Naive B cell (primary cell): Measurements from ENCODE around the gene CT47C1. TPM values are rescaled to one million over a fixed set of nuclear protein-coding genes. Genes with fewer than 3 reads are reported as not detected.
A peak's percentile ranks its signal among the peaks of the same experiment; 100 is the strongest.
"Not testable (repeated sequence)": the region's sequence is repeated elsewhere in the genome, so short reads cannot be mapped to it uniquely, and the experiment has no call there.

Experiments used
- ATAC-seq, 2 donors: fragments of 150-1000 bp; cut with Tn5 transposase; 2 replicates each; pipeline ENCODE4 v1.10.0; 2021; ENCODE audit warnings: low read depth in 2 of 2, mild to moderate bottlenecking in 2 of 2, moderate library complexity in 2 of 2
- DNase-seq: peaks from one replicate; pipeline ENCODE4 v3.0.0; 2022
- H3K27ac Mint-ChIP-seq, 6 donors: one replicate each; pipeline ENCODE4 v1.8.0; 2020 to 2022; ENCODE audit warnings: mild to moderate bottlenecking in 6 of 6, mixed read lengths in 6 of 6, moderate library complexity in 5 of 6, inconsistent platforms in 2 of 6
- H3K27me3 Mint-ChIP-seq, 3 donors: one replicate each; pipeline ENCODE4 v1.8.0; 2021 to 2022; ENCODE audit warnings: mixed read lengths in 3 of 3, mild to moderate bottlenecking in 1 of 3
- H3K36me3 Mint-ChIP-seq, 2 donors: one replicate each; pipeline ENCODE4 v1.8.0; 2020 to 2022; ENCODE audit warnings: mixed read lengths in 2 of 2, inconsistent platforms in 1 of 2, mild to moderate bottlenecking in 1 of 2
- H3K4me1 Mint-ChIP-seq, 3 donors: one replicate each; pipeline ENCODE4 v1.8.0; 2020 to 2022; ENCODE audit warnings: mixed read lengths in 3 of 3, inconsistent platforms in 1 of 3, mild to moderate bottlenecking in 1 of 3, moderate library complexity in 1 of 3
- H3K4me3 Mint-ChIP-seq, 8 donors: one replicate each; pipeline ENCODE4 v1.8.0; 2020 to 2022; ENCODE audit warnings: mild to moderate bottlenecking in 8 of 8, mixed read lengths in 8 of 8, moderate library complexity in 8 of 8, inconsistent platforms in 2 of 8
- H3K9me3 Mint-ChIP-seq, 7 donors: one replicate each; pipeline ENCODE4 v1.8.0; 2020 to 2022; ENCODE audit warnings: mixed read lengths in 7 of 7, mild to moderate bottlenecking in 5 of 7, inconsistent platforms in 2 of 7, moderate library complexity in 1 of 7
- polyA plus RNA-seq, 6 donors: library from polyadenylated mRNA; unstranded; fragments of 300-500 nt; fragmentation: Illumina TruSeq; gene quantifications; one replicate each; pipeline ENCODE4 v1.2.3, GENCODE V29; 2021; ENCODE audit warnings: low read depth in 6 of 6

The CT47C1 gene
- not detected for polyA plus RNA-seq

DNA sequence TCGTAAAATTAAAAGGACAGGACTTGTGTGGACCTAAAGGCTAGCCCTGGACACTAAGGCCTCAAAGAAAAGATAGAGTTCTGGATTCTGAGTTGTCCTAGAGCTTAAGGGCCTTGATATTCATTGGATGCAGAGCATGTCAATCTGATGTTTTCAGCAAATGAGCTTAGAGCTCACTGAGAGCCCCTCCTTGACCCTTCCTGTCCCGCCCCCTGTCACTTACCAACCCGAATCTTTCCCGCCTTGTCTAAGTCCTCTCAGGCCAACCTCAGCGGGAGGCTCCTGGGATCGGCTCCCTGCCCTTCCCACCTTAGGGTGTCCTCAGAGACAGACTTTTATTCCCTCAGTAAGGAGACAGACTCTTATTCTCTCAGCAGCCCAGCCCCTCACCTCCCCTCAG is at the start of gene CT47C1:
CT47C1 (plus strand) TSS at position 250 of the 400 bp plus-strand sequence. CDS start 233 bp downstream, outside the sequence.
- Mint-ChIP-seq H3K27me3 (peaks cover 2 to 11% (median 8%) of the 10 kb centered on the region in 3 donors), H3K27ac (peak within 1 kb of the TSS in 2 of 6 donors; percentile 34), H3K4me3 (peak within 1 kb of the TSS in 2 of 8 donors; percentile 1 to 22), H3K4me1 (peaks cover 0 to 11% (median 6%) of the 10 kb centered on the region in 3 donors), H3K9me3 (no peaks in the 10 kb centered on the region), H3K36me3 (no peaks in the 10 kb centered on the region)
- ATAC-seq (no peak), DNase-seq (no peak)

DNA sequence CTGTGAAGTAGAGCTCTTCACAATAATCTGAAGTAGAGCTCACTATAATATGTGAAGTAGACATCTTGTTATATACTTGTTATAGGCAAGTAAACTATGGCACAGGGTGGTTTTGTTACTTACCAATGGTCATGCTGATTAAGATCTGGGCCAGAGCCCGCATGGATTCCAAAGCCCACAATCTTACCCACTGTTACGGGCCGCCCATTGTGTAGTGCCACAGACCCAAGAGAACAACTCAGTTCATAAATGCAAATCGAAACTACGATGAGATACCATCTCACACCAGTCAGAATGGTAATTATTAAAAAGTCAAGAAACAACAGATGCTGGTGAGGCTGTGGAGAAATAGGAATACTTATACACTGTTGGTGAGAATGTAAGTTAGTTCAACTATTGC is 46.9 kb upstream of the CT47C1 start:
- ATAC-seq (no peak), DNase-seq (no peak)
- Mint-ChIP-seq H3K9me3 (peaks cover 0 to 7% (median 2%) of the 10 kb centered on the region in 7 donors), H3K4me3 (no peak overlapping the region), H3K27ac (peak overlapping the region in 1 of 6 donors; percentile 50), H3K36me3 (no peaks in the 10 kb centered on the region), H3K4me1 (peaks cover 0 to 4% (median 0%) of the 10 kb centered on the region in 3 donors), H3K27me3 (peaks cover 0 to 10% (median 0%) of the 10 kb centered on the region in 3 donors)

DNA sequence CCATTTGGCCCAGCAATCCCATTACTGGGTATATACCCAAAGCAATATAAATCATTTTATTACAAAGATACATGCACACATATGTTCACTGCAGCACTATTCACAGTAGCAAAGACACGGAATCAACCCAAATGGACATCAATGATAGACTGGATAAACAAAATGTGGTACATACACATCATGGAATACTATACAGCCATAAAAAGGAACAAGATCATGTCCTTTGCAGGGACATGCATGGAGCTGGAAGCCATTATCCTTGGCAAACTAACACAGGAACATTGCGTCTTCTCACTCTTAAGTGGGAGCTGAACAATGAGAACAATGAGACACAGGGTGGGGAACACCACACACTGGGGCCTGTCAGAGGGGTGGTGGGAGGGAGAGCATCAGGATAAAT is 46.4 kb upstream of the CT47C1 start:
- not testable (repeated sequence) for H3K36me3 Mint-ChIP-seq, H3K4me3 Mint-ChIP-seq, ATAC-seq, H3K4me1 Mint-ChIP-seq, H3K9me3 Mint-ChIP-seq, DNase-seq
- peak overlapping the region in 1 of 6 donors; percentile 50 for H3K27ac Mint-ChIP-seq
- peaks cover 0 to 11% (median 0%) of the 10 kb centered on the region in 3 donors for H3K27me3 Mint-ChIP-seq

DNA sequence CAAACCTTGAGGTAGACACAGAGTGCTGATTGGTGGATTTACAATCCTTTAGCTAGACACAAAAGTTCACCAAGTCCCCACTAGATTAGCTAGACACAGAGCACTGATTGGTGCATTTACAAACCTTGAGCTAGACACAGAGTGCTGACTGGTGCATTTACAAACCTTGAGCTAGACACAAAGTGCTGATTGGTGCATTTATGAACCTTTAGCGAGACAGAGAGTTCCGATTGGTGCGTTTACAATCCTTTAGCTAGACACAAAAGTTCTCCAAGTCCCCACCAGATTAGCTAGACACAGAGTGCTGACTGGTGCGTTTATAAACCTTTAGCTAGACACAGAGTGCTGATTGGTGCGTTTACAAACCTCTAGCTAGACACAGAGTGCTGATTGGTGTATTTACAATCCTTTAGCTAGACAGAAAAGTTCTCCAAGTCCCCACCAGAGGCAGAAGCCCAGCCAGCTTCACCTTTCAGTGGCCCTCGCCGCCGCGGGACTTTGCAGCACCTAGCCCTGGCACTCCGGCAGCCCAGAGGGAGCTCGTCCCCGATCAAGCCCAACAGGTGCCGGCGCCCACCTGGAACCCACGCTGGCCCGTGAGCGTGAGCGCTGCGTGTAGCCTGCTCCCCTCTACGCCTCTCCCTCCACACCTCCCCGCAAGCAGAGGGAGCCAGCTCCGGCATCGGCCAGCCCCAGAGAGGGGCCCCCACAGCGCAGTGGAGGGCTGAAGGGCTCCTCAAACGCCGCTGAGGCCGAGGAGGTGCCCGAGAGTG is 44.6 kb upstream of the CT47C1 start:
- not testable (repeated sequence) for H3K4me1 Mint-ChIP-seq, H3K9me3 Mint-ChIP-seq, H3K36me3 Mint-ChIP-seq, H3K27ac Mint-ChIP-seq, ATAC-seq, DNase-seq
- H3K4me3 Mint-ChIP-seq: peak overlapping the region in 1 of 8 donors; percentile 15
- peaks cover 0 to 21% (median 7%) of the 10 kb centered on the region in 3 donors for H3K27me3 Mint-ChIP-seq

DNA sequence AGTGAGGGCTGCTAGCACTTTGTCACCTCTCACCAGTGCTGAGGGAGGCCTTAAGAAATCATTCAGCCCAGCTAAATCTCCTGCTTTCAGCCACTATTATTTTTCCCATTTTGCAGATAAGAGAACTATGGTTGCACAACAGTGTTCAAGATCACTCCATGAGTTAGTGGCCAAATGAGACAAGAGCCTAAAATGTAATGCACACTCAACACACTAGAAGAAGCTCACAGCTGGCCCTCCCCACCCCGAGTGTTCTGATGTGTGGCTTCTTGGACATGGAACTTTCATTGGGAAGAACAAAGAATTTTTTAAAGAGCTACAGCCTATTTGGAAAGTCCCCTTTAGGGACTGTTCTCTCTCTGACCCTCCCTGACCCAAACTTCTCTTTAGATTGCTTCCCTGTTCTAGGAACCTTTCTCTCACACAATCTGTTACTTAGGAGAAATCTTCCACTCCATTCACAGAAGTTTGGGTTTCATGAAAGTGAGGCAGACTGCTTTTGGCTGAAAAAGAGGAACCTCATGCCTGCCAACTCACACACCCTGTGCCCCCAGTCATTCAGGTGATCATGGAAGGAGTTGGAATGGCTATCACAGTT is 44.0 kb upstream of the CT47C1 start:
- Mint-ChIP-seq H3K4me1 (peaks cover 0 to 4% (median 0%) of the 10 kb centered on the region in 3 donors), H3K36me3 (peaks cover 0 to under 1% of the 10 kb centered on the region in 2 donors), H3K27me3 (peaks cover 0 to 23% (median 7%) of the 10 kb centered on the region in 3 donors), H3K4me3 (no peak overlapping the region), H3K9me3 (peaks cover 0 to 15% (median 10%) of the 10 kb centered on the region in 7 donors), H3K27ac (no peak overlapping the region)
- no peak for ATAC-seq
- DNase-seq: no peak

DNA sequence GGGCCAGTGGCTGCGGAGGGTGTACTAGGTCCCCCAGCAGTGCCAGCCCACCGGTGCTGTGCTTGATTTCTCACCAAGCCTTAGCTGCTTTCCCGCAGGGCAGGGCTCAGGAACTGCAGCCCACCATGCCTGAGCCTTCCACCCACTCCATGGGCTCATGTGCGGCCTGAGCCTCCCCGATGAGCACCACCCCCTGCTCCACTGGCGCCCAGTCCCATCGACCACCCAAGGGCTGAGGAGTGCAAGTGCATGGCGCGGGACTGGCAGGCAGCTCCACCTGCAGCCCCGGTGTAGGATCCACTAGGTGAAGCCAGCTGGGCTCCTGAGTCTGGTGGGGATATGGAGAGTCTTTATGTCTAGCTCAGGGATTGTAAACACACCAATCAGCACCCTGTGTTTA is 43.1 kb upstream of the CT47C1 start:
- ATAC-seq, H3K27ac Mint-ChIP-seq, H3K36me3 Mint-ChIP-seq: not testable (repeated sequence)

DNA sequence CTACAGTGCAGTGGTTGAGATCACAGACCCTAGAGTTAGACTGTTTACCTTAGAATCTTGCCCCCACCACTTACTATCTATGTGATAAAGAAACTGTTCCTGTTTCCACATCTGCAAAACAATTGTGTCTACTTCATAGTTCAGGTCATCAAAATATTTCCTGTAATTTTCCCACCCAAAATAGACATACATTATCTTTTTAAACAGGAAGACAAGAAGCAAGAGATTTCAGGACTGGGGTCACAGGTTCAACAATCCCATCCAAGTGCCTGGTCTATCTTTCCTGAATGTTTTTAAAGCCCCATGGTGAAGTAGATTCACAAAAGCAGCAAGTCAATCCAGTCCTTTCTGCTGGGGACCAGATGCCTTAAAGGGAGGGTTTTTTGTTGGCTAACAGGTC is 41.8 kb upstream of the CT47C1 start:
- no peak overlapping the region for H3K4me3 Mint-ChIP-seq
- ATAC-seq: no peak
- H3K27me3 Mint-ChIP-seq: peaks cover 0 to 19% (median 7%) of the 10 kb centered on the region in 3 donors
- DNase-seq: no peak
- H3K9me3 Mint-ChIP-seq: peaks cover 3 to 27% (median 19%) of the 10 kb centered on the region in 7 donors
- no peak overlapping the region for H3K27ac Mint-ChIP-seq
- peaks cover 0 to 8% of the 10 kb centered on the region in 2 donors for H3K36me3 Mint-ChIP-seq
- peaks cover 0 to 4% (median 0%) of the 10 kb centered on the region in 3 donors for H3K4me1 Mint-ChIP-seq

More for the DNA sequence above, 43.1 kb upstream of the CT47C1 start:
- Mint-ChIP-seq H3K9me3 (peaks cover 3 to 23% (median 17%) of the 10 kb centered on the region in 7 donors), H3K27me3 (peaks cover 0 to 26% (median 7%) of the 10 kb centered on the region in 3 donors)
- not testable (repeated sequence) for H3K4me1 Mint-ChIP-seq, DNase-seq, H3K4me3 Mint-ChIP-seq

DNA sequence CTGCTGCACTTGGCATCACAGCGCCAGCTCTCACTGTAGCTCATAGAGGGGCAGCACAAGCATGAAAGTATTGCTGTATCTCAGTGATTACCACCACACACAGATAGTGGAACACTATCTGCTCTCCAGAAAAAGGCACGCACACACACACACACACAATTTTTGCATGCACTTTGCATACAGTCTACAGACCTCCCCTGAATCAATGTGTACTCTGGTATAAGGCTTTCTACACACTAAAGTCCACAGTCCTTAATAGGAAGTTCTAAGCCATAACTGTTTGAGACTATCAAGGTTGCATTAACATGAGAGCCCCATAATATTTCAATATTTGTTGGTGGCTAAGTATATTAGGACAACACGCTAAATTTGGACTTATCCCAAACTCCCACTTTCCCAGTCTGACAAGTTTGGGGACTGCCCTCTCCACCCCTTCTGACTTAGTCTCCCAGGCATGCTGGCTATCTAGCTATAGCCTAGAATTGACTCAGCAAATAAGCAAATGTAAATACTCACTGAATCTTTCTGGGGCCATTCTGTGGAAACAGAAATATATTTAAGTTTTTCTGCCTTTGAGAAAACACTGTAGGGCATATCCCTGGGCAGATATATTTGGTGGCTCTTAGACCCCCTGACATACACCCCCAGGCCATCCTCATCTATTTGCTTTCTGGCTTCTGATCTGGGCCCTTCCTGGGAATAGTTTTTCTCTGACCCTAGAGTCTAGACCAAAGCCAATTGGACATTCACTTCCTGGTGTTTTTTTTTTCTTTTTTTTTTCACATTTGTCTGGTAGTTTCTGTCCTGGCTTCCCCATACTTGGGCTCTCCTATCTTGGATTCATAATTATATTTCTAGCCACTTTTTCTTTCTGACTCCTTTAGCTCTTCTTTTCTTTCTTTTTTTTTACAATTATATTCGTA is 36.4 kb upstream of the CT47C1 start:
- no peak overlapping the region for H3K4me3 Mint-ChIP-seq

DNA sequence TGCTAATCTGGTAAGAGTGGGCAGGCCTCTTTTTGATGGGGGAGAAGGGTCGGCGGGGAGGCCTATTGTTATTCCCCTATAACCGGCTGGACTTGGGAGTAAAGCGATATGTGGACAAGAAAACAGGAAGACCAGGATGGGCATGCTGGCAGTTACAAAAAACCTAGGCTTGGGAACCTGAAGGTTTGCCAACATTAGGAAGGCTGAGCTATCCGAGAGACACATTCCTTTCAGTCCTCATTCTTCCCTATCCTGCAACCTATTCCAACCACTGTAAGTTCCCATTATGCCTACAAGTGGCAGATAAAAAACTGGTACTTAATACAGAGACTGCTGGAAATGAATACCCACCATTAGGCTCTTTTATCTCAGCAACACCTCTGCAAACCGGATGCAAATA is 32.4 kb upstream of the CT47C1 start:
- no peak overlapping the region for H3K27ac Mint-ChIP-seq
- DNase-seq (no peak), ATAC-seq (no peak)
- H3K27me3 Mint-ChIP-seq: peaks cover 0 to 9% (median 0%) of the 10 kb centered on the region in 3 donors
- no peak overlapping the region for H3K4me3 Mint-ChIP-seq
- no peaks in the 10 kb centered on the region for H3K36me3 Mint-ChIP-seq
- no peaks in the 10 kb centered on the region for H3K4me1 Mint-ChIP-seq
- H3K9me3 Mint-ChIP-seq: peaks cover 0 to 7% (median 0%) of the 10 kb centered on the region in 7 donors

More for the DNA sequence above, 36.4 kb upstream of the CT47C1 start:
- DNase-seq (no peak), ATAC-seq (no peak)
- Mint-ChIP-seq H3K36me3 (peaks cover 0 to 8% of the 10 kb centered on the region in 2 donors), H3K9me3 (peaks cover 3 to 27% (median 19%) of the 10 kb centered on the region in 7 donors), H3K4me1 (no peaks in the 10 kb centered on the region), H3K27ac (peak overlapping the region in 3 of 6 donors; percentile 27 to 81 (median 47)), H3K27me3 (peaks cover 0 to 26% (median 7%) of the 10 kb centered on the region in 3 donors)

DNA sequence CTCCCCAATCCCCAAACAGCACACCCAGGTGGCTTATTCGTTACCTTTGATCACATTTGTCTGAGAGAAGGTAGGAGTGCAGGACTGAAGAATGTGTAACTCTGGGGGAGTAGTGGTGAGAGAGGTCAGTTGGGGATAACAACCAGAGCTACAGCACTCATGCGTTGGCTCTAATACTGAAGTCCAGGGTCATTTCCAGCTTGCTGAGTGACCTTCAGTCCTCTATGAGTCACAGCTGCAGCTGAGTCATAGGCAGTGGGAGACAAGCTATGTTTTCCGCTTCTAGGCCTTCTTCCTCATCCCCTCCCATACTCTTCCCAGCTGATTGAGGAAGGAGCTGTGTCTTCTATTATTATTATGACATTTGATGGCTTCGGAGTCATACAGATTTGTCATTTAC is 31.6 kb upstream of the CT47C1 start:
- peaks cover 0 to 9% (median 0%) of the 10 kb centered on the region in 3 donors for H3K27me3 Mint-ChIP-seq
- H3K27ac Mint-ChIP-seq: no peak overlapping the region
- ATAC-seq (no peak), DNase-seq (no peak)
- no peaks in the 10 kb centered on the region for H3K4me1 Mint-ChIP-seq
- no peak overlapping the region for H3K4me3 Mint-ChIP-seq
- H3K36me3 Mint-ChIP-seq: no peaks in the 10 kb centered on the region
- peaks cover 0 to 2% (median 0%) of the 10 kb centered on the region in 7 donors for H3K9me3 Mint-ChIP-seq

DNA sequence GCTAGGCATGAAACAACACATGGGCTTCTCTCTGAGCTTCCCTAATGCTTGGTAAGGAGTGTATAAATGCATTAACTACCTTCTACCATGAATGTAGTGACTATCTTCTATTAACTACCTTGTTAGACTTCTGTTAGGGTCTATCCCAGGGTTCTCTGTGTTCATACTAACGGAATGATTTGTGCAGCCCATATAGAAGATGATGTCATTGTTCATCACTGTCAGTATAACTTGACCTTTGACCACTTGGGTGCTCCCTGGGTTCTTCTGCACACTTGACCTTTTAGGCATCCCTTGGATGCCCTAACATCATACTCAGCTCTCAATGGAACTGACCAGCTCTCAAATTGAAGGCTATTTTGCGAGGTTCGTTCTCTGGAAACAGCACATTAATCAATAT is 30.8 kb upstream of the CT47C1 start:
- Mint-ChIP-seq H3K36me3 (no peaks in the 10 kb centered on the region), H3K4me1 (no peaks in the 10 kb centered on the region), H3K9me3 (peaks cover 0 to 1% (median 0%) of the 10 kb centered on the region in 7 donors), H3K27ac (no peak overlapping the region), H3K27me3 (peaks cover 4 to 16% (median 7%) of the 10 kb centered on the region in 3 donors), H3K4me3 (no peak overlapping the region)
- no peak for ATAC-seq
- no peak for DNase-seq

DNA sequence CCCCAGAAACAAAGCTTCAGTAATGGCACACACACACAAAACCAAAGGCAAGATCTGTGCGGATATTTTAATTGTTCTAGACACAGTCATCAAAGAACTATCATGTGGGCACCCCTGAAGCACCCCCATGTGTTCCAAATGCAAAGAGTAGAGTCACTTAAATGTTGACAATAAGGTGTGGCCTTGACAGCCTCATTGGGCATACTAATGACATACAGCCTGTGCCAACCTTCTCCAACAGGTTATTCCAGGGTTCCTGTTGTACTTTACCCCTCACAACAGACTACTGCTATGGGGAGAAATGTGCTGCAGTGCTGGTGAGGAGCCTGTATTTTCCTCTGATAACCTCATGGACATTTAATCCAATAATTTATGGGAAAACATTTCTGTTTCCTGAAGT is 29.8 kb upstream of the CT47C1 start:
- Mint-ChIP-seq H3K9me3 (peaks cover 0 to 1% (median 0%) of the 10 kb centered on the region in 7 donors), H3K4me3 (no peak overlapping the region), H3K36me3 (no peaks in the 10 kb centered on the region), H3K4me1 (no peaks in the 10 kb centered on the region), H3K27ac (no peak overlapping the region), H3K27me3 (peaks cover 4 to 26% (median 16%) of the 10 kb centered on the region in 3 donors)
- no peak for ATAC-seq
- no peak for DNase-seq

DNA sequence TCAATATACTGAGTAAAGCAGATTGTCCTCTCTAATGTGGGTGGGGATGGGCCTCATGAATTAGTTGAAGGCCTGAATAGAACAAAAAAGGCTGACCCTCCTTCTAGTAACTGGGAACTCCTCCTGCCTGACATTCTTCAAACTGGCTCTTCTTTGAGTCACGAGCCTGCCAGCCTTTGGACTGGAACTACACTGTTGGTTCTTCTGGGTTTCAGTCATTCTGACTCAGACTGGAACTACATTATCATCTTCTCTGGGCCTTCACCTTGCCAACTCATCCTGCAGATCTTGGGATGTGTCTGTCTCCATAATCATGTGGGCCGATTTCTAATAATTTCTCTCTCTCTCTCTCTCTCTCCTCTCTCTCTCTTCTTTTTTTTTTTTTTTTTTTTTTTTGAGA is 26.9 kb upstream of the CT47C1 start:
- H3K27me3 Mint-ChIP-seq: peaks cover 15 to 39% (median 27%) of the 10 kb centered on the region in 3 donors
- peaks cover 0 to 5% (median 0%) of the 10 kb centered on the region in 7 donors for H3K9me3 Mint-ChIP-seq
- H3K27ac Mint-ChIP-seq: peak overlapping the region in 1 of 6 donors; percentile 11
- H3K4me3 Mint-ChIP-seq: no peak overlapping the region
- ATAC-seq (no peak), DNase-seq (no peak)
- H3K4me1 Mint-ChIP-seq: no peaks in the 10 kb centered on the region
- H3K36me3 Mint-ChIP-seq: no peaks in the 10 kb centered on the region
